ENCODE data around the gene NDFIP1. TPM values are rescaled to one million over a fixed set of nuclear protein-coding genes. Genes with fewer than 3 reads are reported as not detected.

Gene NDFIP1
- total and polyA plus RNA-seq, 2 of the 13 experiments (the other 11 are each of a cell fraction or from before 2014, with no cell fraction given), result 12.4 to 15.7 TPM

DNA sequence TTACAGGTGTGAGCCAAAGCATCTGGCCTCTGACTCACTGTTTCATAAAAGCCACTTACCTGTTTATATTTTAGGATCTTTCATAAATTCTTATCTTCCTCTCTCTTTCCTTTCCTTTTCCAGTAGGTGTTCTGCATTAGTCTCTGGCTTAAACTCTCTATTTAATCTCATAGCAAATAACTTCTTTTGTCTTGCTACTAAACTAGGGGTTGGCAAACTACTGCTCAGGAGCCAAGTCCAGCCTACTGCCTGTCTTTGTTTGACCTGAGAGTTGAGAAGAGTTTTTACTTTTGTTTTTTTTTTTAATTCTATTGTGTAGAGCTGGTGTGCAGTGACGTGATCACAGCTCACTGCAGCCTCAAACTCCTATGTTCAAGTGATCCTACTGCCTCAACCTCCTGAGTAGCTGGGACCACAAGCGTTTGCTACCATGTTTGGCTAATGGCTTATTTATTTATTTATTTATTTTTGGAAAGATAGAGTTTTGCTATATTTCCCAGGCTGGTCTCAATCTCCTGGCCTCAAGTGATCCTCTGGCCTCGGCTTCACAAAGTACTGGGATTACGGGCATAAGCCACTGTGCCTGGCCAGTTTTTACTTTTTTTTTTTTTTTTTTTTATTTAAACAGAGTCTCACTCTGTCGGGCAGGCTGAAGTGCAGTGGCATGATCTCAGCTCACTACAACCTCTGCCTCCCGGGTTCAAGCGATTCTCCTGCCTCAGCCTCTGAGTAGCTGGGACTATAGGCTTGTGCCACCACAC, 5.4 kb upstream of the NDFIP1 start (continued):
- TF ChIP-seq, protein P1, sequence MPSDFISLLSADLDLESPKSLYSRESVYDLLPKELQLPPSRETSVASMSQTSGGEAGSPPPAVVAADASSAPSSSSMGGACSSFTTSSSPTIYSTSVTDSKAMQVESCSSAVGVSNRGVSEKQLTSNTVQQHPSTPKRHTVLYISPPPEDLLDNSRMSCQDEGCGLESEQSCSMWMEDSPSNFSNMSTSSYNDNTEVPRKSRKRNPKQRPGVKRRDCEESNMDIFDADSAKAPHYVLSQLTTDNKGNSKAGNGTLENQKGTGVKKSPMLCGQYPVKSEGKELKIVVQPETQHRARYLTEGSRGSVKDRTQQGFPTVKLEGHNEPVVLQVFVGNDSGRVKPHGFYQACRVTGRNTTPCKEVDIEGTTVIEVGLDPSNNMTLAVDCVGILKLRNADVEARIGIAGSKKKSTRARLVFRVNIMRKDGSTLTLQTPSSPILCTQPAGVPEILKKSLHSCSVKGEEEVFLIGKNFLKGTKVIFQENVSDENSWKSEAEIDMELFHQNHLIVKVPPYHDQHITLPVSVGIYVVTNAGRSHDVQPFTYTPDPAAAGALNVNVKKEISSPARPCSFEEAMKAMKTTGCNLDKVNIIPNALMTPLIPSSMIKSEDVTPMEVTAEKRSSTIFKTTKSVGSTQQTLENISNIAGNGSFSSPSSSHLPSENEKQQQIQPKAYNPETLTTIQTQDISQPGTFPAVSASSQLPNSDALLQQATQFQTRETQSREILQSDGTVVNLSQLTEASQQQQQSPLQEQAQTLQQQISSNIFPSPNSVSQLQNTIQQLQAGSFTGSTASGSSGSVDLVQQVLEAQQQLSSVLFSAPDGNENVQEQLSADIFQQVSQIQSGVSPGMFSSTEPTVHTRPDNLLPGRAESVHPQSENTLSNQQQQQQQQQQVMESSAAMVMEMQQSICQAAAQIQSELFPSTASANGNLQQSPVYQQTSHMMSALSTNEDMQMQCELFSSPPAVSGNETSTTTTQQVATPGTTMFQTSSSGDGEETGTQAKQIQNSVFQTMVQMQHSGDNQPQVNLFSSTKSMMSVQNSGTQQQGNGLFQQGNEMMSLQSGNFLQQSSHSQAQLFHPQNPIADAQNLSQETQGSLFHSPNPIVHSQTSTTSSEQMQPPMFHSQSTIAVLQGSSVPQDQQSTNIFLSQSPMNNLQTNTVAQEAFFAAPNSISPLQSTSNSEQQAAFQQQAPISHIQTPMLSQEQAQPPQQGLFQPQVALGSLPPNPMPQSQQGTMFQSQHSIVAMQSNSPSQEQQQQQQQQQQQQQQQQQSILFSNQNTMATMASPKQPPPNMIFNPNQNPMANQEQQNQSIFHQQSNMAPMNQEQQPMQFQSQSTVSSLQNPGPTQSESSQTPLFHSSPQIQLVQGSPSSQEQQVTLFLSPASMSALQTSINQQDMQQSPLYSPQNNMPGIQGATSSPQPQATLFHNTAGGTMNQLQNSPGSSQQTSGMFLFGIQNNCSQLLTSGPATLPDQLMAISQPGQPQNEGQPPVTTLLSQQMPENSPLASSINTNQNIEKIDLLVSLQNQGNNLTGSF (CRISPR knock-in tag; IDR thresholded peaks at IDR 0.05), result no peak
- TF ChIP-seq ZNF782 (CRISPR knock-in tag; IDR thresholded peaks at IDR 0.05; ENCODE audit: borderline replicate concordance) (no peak), ZNF251 (CRISPR knock-in tag; IDR thresholded peaks at IDR 0.05) (no peak), NFYC (CRISPR knock-in tag; IDR thresholded peaks at IDR 0.05) (no peak), HDAC6 (IDR thresholded peaks at IDR 0.05; ENCODE audit: low read depth, low read length) (no peak), ZNF431 (CRISPR knock-in tag; IDR thresholded peaks at IDR 0.05; ENCODE audit: borderline replicate concordance, low read depth) (no peak), ZGPAT (CRISPR knock-in tag; IDR thresholded peaks at IDR 0.05) (no peak), NR3C1 (CRISPR knock-in tag; IDR thresholded peaks at IDR 0.05) (no peak), ARID4A (CRISPR knock-in tag; IDR thresholded peaks at IDR 0.05; ENCODE audit: borderline replicate concordance) (no peak)
